Gastrocnemius medialis (tissue), 4 donors: ENCODE results near the gene MARCHF7. TPM values are rescaled to one million over a fixed set of nuclear protein-coding genes. Genes with fewer than 3 reads are reported as not detected.
A peak's percentile ranks its signal among the peaks of the same experiment; 100 is the strongest.
"Not testable (repeated sequence)": the region's sequence is repeated elsewhere in the genome, so short reads cannot be mapped to it uniquely, and the experiment has no call there.

Experiments
- ATAC-seq, 2 donors: fragments of 150-250 bp; one replicate each; pipeline ENCODE4 v1.9.1; 2016
- DNase-seq, 2 donors: peaks; one replicate each; pipeline ENCODE4 v3.0.0-alpha.2; 2019
- H3K27ac ChIP-seq, 4 donors: fragments of 200-600 bp; sonication (generic); 1 replicate in 1 of 4; 2 replicates in 3 of 4; pipeline ENCODE4 v1.5.1; 2016 to 2018; ENCODE audit warnings: mild to moderate bottlenecking in 2 of 4, moderate library complexity in 1 of 4
- H3K27me3 ChIP-seq, 3 donors: fragments of 200-600 bp; sonication (generic) in 2 of 3; 1 replicate in 1 of 3; 2 replicates in 2 of 3; pipeline versions ENCODE4 v1.5.1 to v1.6.0; 2016 to 2019; ENCODE audit warnings: mild to moderate bottlenecking in 1 of 3, moderate library complexity in 1 of 3
- H3K36me3 ChIP-seq, 2 donors: fragments of 200-600 bp; sonication (generic) in 1 of 2; one replicate each; pipeline ENCODE4 v1.5.1; 2017 to 2018
- H3K4me1 ChIP-seq, 2 donors: fragments of 200-600 bp; sonication (generic) in 1 of 2; one replicate each; pipeline ENCODE4 v1.5.1; 2016 to 2017; ENCODE audit warnings: mild to moderate bottlenecking in 2 of 2
- H3K4me3 ChIP-seq, 4 donors: fragments of 200-600 bp; sonication (generic) in 3 of 4; 1 replicate in 1 of 4; 2 replicates in 3 of 4; pipeline ENCODE4 v1.5.1; 2016 to 2019; ENCODE audit warnings: mild to moderate bottlenecking in 2 of 4
- H3K9me3 ChIP-seq, 3 donors: fragments of 200-600 bp; sonication (generic) in 2 of 3; 1 replicate in 1 of 3; 2 replicates in 2 of 3; pipeline ENCODE4 v1.5.1; 2016 to 2019
- POLR2A ChIP-seq, 2 donors: fragments of 450-650 bp; IDR thresholded peaks; one replicate each; pipeline ENCODE4 v1.6.1; 2017; ENCODE audit warnings: antibody characterized with exemption in 2 of 2, mild to moderate bottlenecking in 2 of 2, moderate library complexity in 2 of 2
- in situ Hi-C, 4 donors: fragments of 200-750 bp; cut with MboI; loops; one replicate each; pipeline versions ENCODE4 v1.15.0 to v1.8.0; 2017; ENCODE audit warnings: low sequenced_read_pairs in 4 of 4
- intact Hi-C: fragments of 100-400 bp; cut with DNase I; formaldehyde crosslinking; loops from one replicate; pipeline ENCODE4 v1.15.1; 2023; ENCODE audit warnings: low total_unique reads
- total RNA-seq, 4 donors: library from RNA; depleted of rRNA; stranded (reverse); fragments of >200 nt; gene quantifications; one replicate each; pipeline versions ENCODE4 v1.1.0 to v1.2.3, GENCODE V29; 2016
- TF ChIP-seq, protein P1 (sequence below), 5 experiments: fragments of 450-650 bp in 3 of 5; fragments of 200-600 bp in 2 of 5; sonication (generic) in 2 of 5; IDR thresholded peaks in 4 of 5; conservative IDR thresholded peaks in 1 of 5; 1 replicate in 4 of 5; 2 replicates in 1 of 5; pipeline ENCODE4 v1.5.1; 2016 to 2019; ENCODE audit warnings: antibody characterized with exemption in 5 of 5, mild to moderate bottlenecking in 3 of 5, moderate library complexity in 3 of 5

Gene MARCHF7
- total RNA-seq, 4 donors from 2014 or later: 88.6 to 125 (median 93.4) TPM

DNA sequence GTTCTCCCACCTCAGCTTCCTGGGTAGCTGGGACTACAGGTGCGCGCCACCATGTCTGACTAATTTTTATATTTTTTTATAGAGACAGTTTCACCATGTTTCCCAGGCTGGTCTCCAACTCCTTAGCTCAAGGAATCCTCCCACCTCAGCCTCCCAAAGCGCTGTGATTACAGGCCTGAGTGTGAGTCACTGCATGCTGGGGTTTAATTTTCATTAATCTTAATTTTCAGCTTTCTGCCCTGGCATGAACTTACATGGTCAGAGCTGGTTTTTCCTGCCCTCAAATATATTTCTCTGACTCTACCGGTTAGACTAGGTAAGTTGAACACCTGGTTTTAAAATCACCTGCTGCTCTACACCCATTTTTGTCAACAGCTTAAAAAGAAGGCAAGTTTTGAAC is 3.1 kb downstream of the MARCHF7 start:
- peaks cover 0 to 21% of the 10 kb centered on the region in 2 donors for H3K36me3 ChIP-seq
- intact Hi-C loops: no loop called here
- H3K9me3 ChIP-seq: no peaks in the 10 kb centered on the region
- H3K27ac ChIP-seq: peak overlapping the region in 3 of 4 donors; percentile 98 to 99 (median 98)
- TF ChIP-seq POLR2A (IDR thresholded peaks at IDR 0.05): no peak
- TF ChIP-seq, protein P1, sequence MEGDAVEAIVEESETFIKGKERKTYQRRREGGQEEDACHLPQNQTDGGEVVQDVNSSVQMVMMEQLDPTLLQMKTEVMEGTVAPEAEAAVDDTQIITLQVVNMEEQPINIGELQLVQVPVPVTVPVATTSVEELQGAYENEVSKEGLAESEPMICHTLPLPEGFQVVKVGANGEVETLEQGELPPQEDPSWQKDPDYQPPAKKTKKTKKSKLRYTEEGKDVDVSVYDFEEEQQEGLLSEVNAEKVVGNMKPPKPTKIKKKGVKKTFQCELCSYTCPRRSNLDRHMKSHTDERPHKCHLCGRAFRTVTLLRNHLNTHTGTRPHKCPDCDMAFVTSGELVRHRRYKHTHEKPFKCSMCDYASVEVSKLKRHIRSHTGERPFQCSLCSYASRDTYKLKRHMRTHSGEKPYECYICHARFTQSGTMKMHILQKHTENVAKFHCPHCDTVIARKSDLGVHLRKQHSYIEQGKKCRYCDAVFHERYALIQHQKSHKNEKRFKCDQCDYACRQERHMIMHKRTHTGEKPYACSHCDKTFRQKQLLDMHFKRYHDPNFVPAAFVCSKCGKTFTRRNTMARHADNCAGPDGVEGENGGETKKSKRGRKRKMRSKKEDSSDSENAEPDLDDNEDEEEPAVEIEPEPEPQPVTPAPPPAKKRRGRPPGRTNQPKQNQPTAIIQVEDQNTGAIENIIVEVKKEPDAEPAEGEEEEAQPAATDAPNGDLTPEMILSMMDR (IDR thresholded peaks at IDR 0.05 in 4 of 5, conservative IDR thresholded peaks at IDR 0.05 in 1 of 5): no peak
- in situ Hi-C loops: loop anchor here in 1 of 4 donors (25.0 kb wide), 1 partner anchor 203 kb away; no protein-coding TSS in a partner anchor
- ATAC-seq (no peak), DNase-seq (no peak)
- H3K27me3 ChIP-seq: no peaks in the 10 kb centered on the region
- no peak overlapping the region for H3K4me3 ChIP-seq
- H3K4me1 ChIP-seq: peaks cover 28 to 60% of the 10 kb centered on the region in 2 donors

DNA sequence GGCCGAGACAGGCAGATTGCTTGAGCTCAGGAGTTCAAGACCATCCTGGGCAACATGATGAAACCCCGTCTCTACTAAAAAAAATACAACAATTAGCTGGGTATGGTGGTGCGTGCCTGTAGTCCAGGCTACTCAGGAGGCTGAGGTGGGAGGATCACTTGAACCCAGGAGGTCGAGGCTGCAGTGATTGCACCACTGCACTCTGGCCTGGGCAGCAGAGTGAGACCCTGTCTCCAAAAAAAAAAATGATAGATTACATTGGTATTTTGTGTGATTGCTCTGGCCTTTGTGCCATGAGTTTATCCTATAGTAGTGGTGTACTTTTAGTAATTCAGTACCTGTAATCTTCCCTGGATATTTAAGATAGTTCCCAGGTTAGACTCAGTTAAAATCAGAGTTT is 4.1 kb downstream of the MARCHF7 start:
- DNase-seq, H3K27me3 ChIP-seq, H3K9me3 ChIP-seq, ATAC-seq, H3K4me3 ChIP-seq, intact Hi-C loops: not testable (repeated sequence)
- peak overlapping the region in 1 of 4 donors; percentile 16 for H3K27ac ChIP-seq
- peaks cover 0 to 23% of the 10 kb centered on the region in 2 donors for H3K36me3 ChIP-seq
- in situ Hi-C loops: loop anchor here in 1 of 4 donors (25.0 kb wide), 1 partner anchor 204 kb away; no protein-coding TSS in a partner anchor
- peaks cover 36 to 67% of the 10 kb centered on the region in 2 donors for H3K4me1 ChIP-seq

DNA sequence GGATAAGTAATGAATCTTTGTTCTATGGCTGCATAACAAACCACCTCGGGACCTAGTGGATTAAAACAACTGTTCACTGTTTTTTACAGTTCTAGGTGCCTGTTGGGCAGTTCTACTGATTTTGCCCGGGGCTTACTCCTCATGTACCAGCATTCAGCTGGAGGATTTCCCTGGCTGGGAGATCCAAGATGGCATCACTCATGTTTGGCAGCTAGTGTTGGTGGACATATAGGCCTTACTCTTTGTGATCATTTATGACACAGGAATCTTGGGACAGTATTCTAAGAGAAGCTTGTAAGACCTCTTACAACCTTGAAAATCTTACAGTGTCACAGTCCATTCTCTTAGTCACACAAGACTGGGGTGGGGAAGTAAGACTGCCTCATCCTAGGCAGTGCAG is 4.6 kb downstream of the MARCHF7 start:
- peaks cover 41 to 68% of the 10 kb centered on the region in 2 donors for H3K4me1 ChIP-seq
- H3K27ac ChIP-seq: peak overlapping the region in 2 of 4 donors; percentile 15 to 16
- peaks cover 0 to 23% of the 10 kb centered on the region in 2 donors for H3K36me3 ChIP-seq
- H3K4me3 ChIP-seq: no peak overlapping the region
- no peaks in the 10 kb centered on the region for H3K9me3 ChIP-seq
- TF ChIP-seq, protein P1 (IDR thresholded peaks at IDR 0.05 in 4 of 5, conservative IDR thresholded peaks at IDR 0.05 in 1 of 5): no peak
- no peak for TF ChIP-seq POLR2A (IDR thresholded peaks at IDR 0.05)
- intact Hi-C loops: no loop called here
- in situ Hi-C loops: loop anchor here in 1 of 4 donors (25.0 kb wide), 1 partner anchor 205 kb away; no protein-coding TSS in a partner anchor
- no peak for DNase-seq
- H3K27me3 ChIP-seq: no peaks in the 10 kb centered on the region
- ATAC-seq: no peak

DNA sequence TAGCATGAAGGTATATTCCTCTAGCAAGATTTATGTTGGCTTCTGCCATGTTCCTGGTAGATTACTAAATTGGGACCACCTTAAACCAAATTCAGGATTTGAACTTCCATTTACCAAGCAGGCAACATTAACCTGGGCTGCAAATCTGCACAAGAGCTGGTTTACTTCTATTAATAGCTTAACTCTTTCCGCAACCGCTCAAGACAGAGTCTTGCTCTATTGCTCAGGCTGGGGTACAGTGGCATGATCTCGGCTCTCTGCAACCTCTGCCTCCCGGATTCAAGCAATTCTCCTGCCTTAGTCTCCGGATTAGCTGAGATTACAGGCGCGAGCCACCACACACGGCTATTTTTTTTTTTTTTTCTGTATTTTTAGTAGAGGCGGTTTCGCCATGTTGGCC is 8.4 kb downstream of the MARCHF7 start:
- DNase-seq (no peak), ATAC-seq (no peak)
- H3K4me1 ChIP-seq: peaks cover 52 to 69% of the 10 kb centered on the region in 2 donors
- TF ChIP-seq POLR2A (IDR thresholded peaks at IDR 0.05): no peak
- TF ChIP-seq, protein P1 (IDR thresholded peaks at IDR 0.05 in 4 of 5, conservative IDR thresholded peaks at IDR 0.05 in 1 of 5): no peak
- H3K4me3 ChIP-seq: no peak overlapping the region
- in situ Hi-C loops (loop anchor here in 1 of 4 donors (25.0 kb wide), 1 partner anchor 208 kb away; no protein-coding TSS in a partner anchor), intact Hi-C loops (no loop called here)
- H3K36me3 ChIP-seq: peaks cover 0 to 21% of the 10 kb centered on the region in 2 donors
- H3K27ac ChIP-seq: peak overlapping the region in 1 of 4 donors; percentile 12
- H3K27me3 ChIP-seq: no peaks in the 10 kb centered on the region
- H3K9me3 ChIP-seq: no peaks in the 10 kb centered on the region

DNA sequence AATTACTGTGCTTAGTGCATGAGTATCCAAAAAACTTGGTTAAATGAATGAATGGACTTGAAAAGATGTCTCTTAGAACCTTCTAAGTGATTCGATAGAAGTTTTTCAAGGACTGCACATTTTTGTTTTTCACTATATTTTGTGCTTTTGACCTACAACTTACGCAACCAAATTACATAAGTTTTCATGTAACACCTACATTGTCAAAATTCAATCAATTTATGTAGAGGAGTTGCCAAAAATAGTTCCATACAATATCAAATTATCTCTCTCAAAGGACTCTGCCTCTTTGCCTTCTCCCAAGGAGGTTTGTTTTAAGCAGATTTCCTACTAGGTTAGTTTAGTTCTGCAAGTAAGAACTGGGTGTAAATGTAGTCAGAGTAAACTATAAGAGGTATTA is 10.3 kb downstream of the MARCHF7 start:
- Histone ChIP-seq H3K27me3 (no peaks in the 10 kb centered on the region), H3K36me3 (peaks cover 0 to 18% of the 10 kb centered on the region in 2 donors), H3K4me3 (no peak overlapping the region), H3K27ac (no peak overlapping the region), H3K4me1 (peaks cover 42 to 51% of the 10 kb centered on the region in 2 donors), H3K9me3 (no peaks in the 10 kb centered on the region)
- in situ Hi-C loops (loop anchor here in 1 of 4 donors (25.0 kb wide), 1 partner anchor 210 kb away; no protein-coding TSS in a partner anchor), intact Hi-C loops (no loop called here)
- TF ChIP-seq POLR2A (IDR thresholded peaks at IDR 0.05): no peak
- TF ChIP-seq, protein P1 (IDR thresholded peaks at IDR 0.05 in 4 of 5, conservative IDR thresholded peaks at IDR 0.05 in 1 of 5): no peak
- ATAC-seq: no peak
- DNase-seq: no peak

DNA sequence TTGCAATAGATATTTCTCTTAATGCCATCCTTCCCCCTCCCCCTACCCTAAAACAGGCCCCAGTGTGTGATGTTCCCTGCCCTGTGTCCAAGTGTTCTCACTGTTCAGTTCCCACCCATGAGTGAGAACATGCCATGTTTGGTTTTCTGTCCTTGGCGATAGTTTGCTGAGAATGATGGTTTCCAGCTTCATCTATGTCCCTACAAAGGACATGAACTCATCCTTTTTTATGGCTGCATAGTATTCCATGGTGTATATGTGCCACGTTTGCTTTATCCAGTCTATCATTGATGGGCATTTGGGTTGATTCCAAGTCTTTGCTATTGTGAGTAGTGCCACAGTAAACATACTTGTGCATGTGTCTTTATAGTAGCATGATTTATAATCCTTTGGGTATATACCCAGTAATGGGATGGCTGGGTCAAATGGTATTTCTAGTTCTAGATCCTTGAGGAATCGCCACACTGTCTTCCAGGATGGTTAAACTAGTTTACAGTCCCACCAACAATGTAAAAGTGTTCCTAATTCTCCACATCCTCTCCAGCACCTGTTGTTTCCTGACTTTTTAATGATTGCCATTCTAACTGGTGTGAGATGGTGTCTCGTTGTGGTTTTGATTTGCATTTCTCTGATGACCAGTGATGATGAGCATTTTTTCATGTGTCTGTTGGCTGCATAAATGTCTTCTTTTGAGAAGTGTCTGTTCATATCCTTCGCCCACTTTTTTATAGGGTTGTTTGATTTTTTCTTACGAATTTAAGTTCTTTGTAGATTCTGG is 12.7 kb downstream of the MARCHF7 start:
- Histone ChIP-seq H3K4me1 (peaks cover 41 to 48% of the 10 kb centered on the region in 2 donors), H3K36me3 (peaks cover 0 to 18% of the 10 kb centered on the region in 2 donors)
- H3K27ac ChIP-seq, H3K27me3 ChIP-seq, H3K4me3 ChIP-seq, intact Hi-C loops, ATAC-seq, DNase-seq, H3K9me3 ChIP-seq: not testable (repeated sequence)
- in situ Hi-C loops: loop anchor here in 1 of 4 donors (25.0 kb wide), 1 partner anchor 213 kb away; no protein-coding TSS in a partner anchor
